ENCODE measurements around the gene METTL2A. TPM values are rescaled to one million over a fixed set of nuclear protein-coding genes. Genes with fewer than 3 reads are reported as not detected.
"Not testable (repeated sequence)": the region's sequence is repeated elsewhere in the genome, so short reads cannot be mapped to it uniquely, and the experiment has no call there.

Gene METTL2A
- total RNA-seq, 1 donor from 2014 or later, result 35.7 TPM

- peak overlapping the region; percentile 53 for H3K27ac Mint-ChIP-seq
Measured at GRCh38 chr17:62473030-62473982, 49.6 kb downstream of the METTL2A start.

GRCh38 chr17:62477111-62477510 lies 53.4 kb downstream of the METTL2A start:
- H3K4me3 ChIP-seq, result peak overlapping the region; percentile 90
- H2AFZ ChIP-seq (replicated peaks); DNase-seq (ENCODE audit: low spot score); H3K36me3 ChIP-seq; H3K27ac ChIP-seq; H3K9me3 ChIP-seq (ENCODE audit: low read depth); H3K27me3 Mint-ChIP-seq (ENCODE audit: insufficient read depth, low read depth); H3K9ac ChIP-seq; H3K27me3 ChIP-seq; H3K9me3 Mint-ChIP-seq: not testable (repeated sequence)
- peaks cover 12% of the 10 kb centered on the region for H4K20me1 ChIP-seq (ENCODE audit: low read depth)
- peaks cover 13% of the 10 kb centered on the region for H3K4me1 ChIP-seq
- Mint-ChIP-seq H3K4me3 (peak overlapping the region; percentile 90), H3K27ac (peak overlapping the region; percentile 55), H3K36me3 (peaks cover 15% of the 10 kb centered on the region), H3K4me1 (peaks cover 28% of the 10 kb centered on the region)
- peak overlapping the region; percentile 83 for H3K4me2 ChIP-seq
- H3K79me2 ChIP-seq (ENCODE audit: low read depth), result peaks cover 54% of the 10 kb centered on the region
- peaks cover 24% of the 10 kb centered on the region for H3F3A ChIP-seq (ENCODE audit: low read depth)

More at GRCh38 chr17:62473030-62473982, 49.6 kb downstream of the METTL2A start:
- Histone ChIP-seq H3F3A (ENCODE audit: low read depth) (peaks cover 15% of the 10 kb centered on the region), H3K79me2 (ENCODE audit: low read depth) (peaks cover 23% of the 10 kb centered on the region)
- Mint-ChIP-seq H3K36me3 (peaks cover 11% of the 10 kb centered on the region), H3K4me1 (peaks cover 27% of the 10 kb centered on the region)
- not testable (repeated sequence) for H3K4me2 ChIP-seq; H3K9me3 ChIP-seq (ENCODE audit: low read depth); H3K9me3 Mint-ChIP-seq; H3K4me1 ChIP-seq; H3K9ac ChIP-seq; H3K27me3 ChIP-seq; H4K20me1 ChIP-seq (ENCODE audit: low read depth); H3K27ac ChIP-seq; H3K36me3 ChIP-seq; H2AFZ ChIP-seq (replicated peaks); DNase-seq (ENCODE audit: low spot score); H3K4me3 ChIP-seq; H3K4me3 Mint-ChIP-seq; H3K27me3 Mint-ChIP-seq (ENCODE audit: insufficient read depth, low read depth)

GRCh38 chr17:62477718-62478408 lies 54.2 kb downstream of the METTL2A start:
- H3K9me3 Mint-ChIP-seq; DNase-seq (ENCODE audit: low spot score); H3K36me3 ChIP-seq; H3K9me3 ChIP-seq (ENCODE audit: low read depth); H3K27me3 Mint-ChIP-seq (ENCODE audit: insufficient read depth, low read depth); H2AFZ ChIP-seq (replicated peaks); H3K27me3 ChIP-seq: not testable (repeated sequence)
- Histone ChIP-seq H4K20me1 (ENCODE audit: low read depth) (peaks cover 17% of the 10 kb centered on the region), H3K79me2 (ENCODE audit: low read depth) (peaks cover 61% of the 10 kb centered on the region), H3K9ac (peak overlapping the region; percentile 74), H3K27ac (peak overlapping the region; percentile 63), H3F3A (ENCODE audit: low read depth) (peaks cover 23% of the 10 kb centered on the region), H3K4me3 (peak overlapping the region; percentile 90), H3K4me1 (peaks cover 13% of the 10 kb centered on the region), H3K4me2 (peak overlapping the region; percentile 83)
- Mint-ChIP-seq H3K4me1 (peaks cover 25% of the 10 kb centered on the region), H3K27ac (peak overlapping the region; percentile 88), H3K4me3 (peak overlapping the region; percentile 90), H3K36me3 (peaks cover 17% of the 10 kb centered on the region)

- H3K27me3 ChIP-seq, result no peaks in the 10 kb centered on the region
- peaks cover 21% of the 10 kb centered on the region for H3K36me3 Mint-ChIP-seq
- peaks cover 20% of the 10 kb centered on the region for H3K4me1 Mint-ChIP-seq
- peaks cover 2% of the 10 kb centered on the region for H3K9me3 Mint-ChIP-seq
- peak within 1 kb of the TSS; percentile 84 for H3K4me2 ChIP-seq
- peak within 1 kb of the TSS; percentile 98 for H3K27ac Mint-ChIP-seq
- H3K4me1 ChIP-seq, result peaks cover 13% of the 10 kb centered on the region
- H3K4me3 ChIP-seq, result peak within 1 kb of the TSS; percentile 90
- H3K27ac ChIP-seq, result peak within 1 kb of the TSS; percentile 94
- H3K36me3 ChIP-seq, result peaks cover 6% of the 10 kb centered on the region
- peak within 1 kb of the TSS; percentile 98 for H3K4me3 Mint-ChIP-seq
- peaks cover 18% of the 10 kb centered on the region for H3F3A ChIP-seq (ENCODE audit: low read depth)
- no peak within 1 kb of the TSS for H2AFZ ChIP-seq (replicated peaks)
- H3K9ac ChIP-seq, result peak within 1 kb of the TSS; percentile 94
- peaks cover 67% of the 10 kb centered on the region for H3K79me2 ChIP-seq (ENCODE audit: low read depth)
- TF ChIP-seq EZH2phosphoT487 (IDR thresholded peaks at IDR 0.05) (no peak), CTCF (IDR thresholded peaks at IDR 0.05) (no peak), EZH2 (IDR thresholded peaks at IDR 0.05) (no peak)
- DNase-seq (ENCODE audit: low spot score), result peak; percentile 94
- no peaks in the 10 kb centered on the region for H3K9me3 ChIP-seq (ENCODE audit: low read depth)
- peaks cover 21% of the 10 kb centered on the region for H4K20me1 ChIP-seq (ENCODE audit: low read depth)
- peaks cover 8% of the 10 kb centered on the region for H3K27me3 Mint-ChIP-seq (ENCODE audit: insufficient read depth, low read depth)
Measured at GRCh38 chr17:62478424-62478879, 54.8 kb downstream of the METTL2A start, which contains the start of gene TLK2. TLK2 (plus strand) TSS chr17:62478825; CDS start chr17:62481126, 2,301 bp downstream.

GRCh38 chr17:62478880-62479638 lies 55.4 kb downstream of the METTL2A start:
- not testable (repeated sequence) for H3K27me3 ChIP-seq; H3K9me3 Mint-ChIP-seq; H3K9me3 ChIP-seq (ENCODE audit: low read depth); H3K27ac Mint-ChIP-seq; H3K36me3 ChIP-seq; H3K27me3 Mint-ChIP-seq (ENCODE audit: insufficient read depth, low read depth); H2AFZ ChIP-seq (replicated peaks)
- peaks cover 73% of the 10 kb centered on the region for H3K79me2 ChIP-seq (ENCODE audit: low read depth)
- H3K4me1 Mint-ChIP-seq, result peaks cover 20% of the 10 kb centered on the region
- peaks cover 13% of the 10 kb centered on the region for H3K4me1 ChIP-seq
- peaks cover 21% of the 10 kb centered on the region for H3K36me3 Mint-ChIP-seq
- peak; percentile 65 for DNase-seq (ENCODE audit: low spot score)
- H3F3A ChIP-seq (ENCODE audit: low read depth), result peaks cover 24% of the 10 kb centered on the region
- peak overlapping the region; percentile 90 for H3K4me3 ChIP-seq
- H3K4me2 ChIP-seq, result peak overlapping the region; percentile 84
- peak overlapping the region; percentile 98 for H3K4me3 Mint-ChIP-seq
- H3K9ac ChIP-seq, result peak overlapping the region; percentile 94
- H4K20me1 ChIP-seq (ENCODE audit: low read depth), result peaks cover 27% of the 10 kb centered on the region
- peak overlapping the region; percentile 94 for H3K27ac ChIP-seq

- Mint-ChIP-seq H3K27ac (peak overlapping the region; percentile 98), H3K36me3 (peaks cover 21% of the 10 kb centered on the region), H3K4me3 (peak overlapping the region; percentile 98), H3K4me1 (peaks cover 20% of the 10 kb centered on the region)
- DNase-seq (ENCODE audit: low spot score), result peak; percentile 33
- H3K9ac ChIP-seq, result peak overlapping the region; percentile 94
- H3K27ac ChIP-seq, result peak overlapping the region; percentile 94
- H3K36me3 ChIP-seq; H3K9me3 ChIP-seq (ENCODE audit: low read depth); H3K27me3 ChIP-seq; H3K9me3 Mint-ChIP-seq; H3K27me3 Mint-ChIP-seq (ENCODE audit: insufficient read depth, low read depth); H2AFZ ChIP-seq (replicated peaks): not testable (repeated sequence)
- H3K4me3 ChIP-seq, result peak overlapping the region; percentile 90
- peaks cover 13% of the 10 kb centered on the region for H3K4me1 ChIP-seq
- H3F3A ChIP-seq (ENCODE audit: low read depth), result peaks cover 24% of the 10 kb centered on the region
- H3K4me2 ChIP-seq, result peak overlapping the region; percentile 84
- H4K20me1 ChIP-seq (ENCODE audit: low read depth), result peaks cover 32% of the 10 kb centered on the region
- H3K79me2 ChIP-seq (ENCODE audit: low read depth), result peaks cover 80% of the 10 kb centered on the region
Measured at GRCh38 chr17:62479639-62480258, 56.1 kb downstream of the METTL2A start.

Data from neural progenitor cell (in vitro differentiated cells).